K562 (cell line): ENCODE measurements around the gene POLN. TPM values are rescaled to one million over a fixed set of nuclear protein-coding genes. Genes with fewer than 3 reads are reported as not detected.

Experiments used
- ATAC-seq: fragments of 200-7000 bp; cut with Tn5 transposase; 3 replicates; pipeline ENCODE4 v1.9.1; 2020; ENCODE audit warnings: moderate library complexity
- BruUV-seq: library from RNA; stranded (reverse); fragments of 400-500 nt; replicated peaks from 2 replicates; lab custom pipeline; 2021; lab: Mats Ljungman, UMichigan
- CTCF ChIA-PET: fragments of 300-600 bp; formaldehyde crosslinking; extraction: SDS; loops from one replicate; lab custom pipeline; 2021; ENCODE audit warnings: low intra/inter-chr PET ratio; lab: Yijun Ruan, JAX
- POLR2A ChIA-PET: fragments of 300-600, 350-650 bp; sonication (Branson Sonifier 250); formaldehyde crosslinking; extraction: SDS; loops from one replicate; lab custom pipeline; 2021; ENCODE audit warnings: antibody characterized with exemption, inconsistent platforms; lab: Yijun Ruan, JAX
- DNase-seq, 4 experiments: peaks; one replicate each; pipeline versions ENCODE4 v3.0.0 to v3.0.0-alpha.2; 2011 to 2018; ENCODE audit warnings: low spot score in 3 of 4, mixed read lengths in 3 of 4; ENCODE audit errors: extremely low read depth in 1 of 4
- FAIRE-seq: peaks from 2 replicates; lab custom pipeline; 2011; peaks lifted over from hg19 to GRCh38; lab: Jason Lieb, UNC
- H2AFZ ChIP-seq: 2 replicates; pipeline ENCODE4 v1.6.0; 2011; ENCODE audit warnings: low read depth, low read length, control low read depth, inconsistent platforms
- H3K27ac ChIP-seq: fragments of 200-600 bp; 3 replicates; pipeline ENCODE4 v1.8.0; 2011; ENCODE audit warnings: low read depth, mild to moderate bottlenecking, control low read depth, inconsistent platforms, low read length, moderate library complexity, mixed read lengths; ENCODE audit errors: extremely low read depth
- H3K27me3 ChIP-seq, 2 experiments: fragments of 300-600 bp in 1 of 2; 2 replicates in 1 of 2; 3 replicates in 1 of 2; pipeline versions ENCODE4 v1.6.0 to v1.8.0; 2011; ENCODE audit warnings: inconsistent platforms in 2 of 2, low read length in 2 of 2, mild to moderate bottlenecking in 1 of 2, mixed read lengths in 1 of 2, moderate library complexity in 1 of 2; ENCODE audit not compliant: control insufficient read depth in 2 of 2, insufficient read depth in 2 of 2
- H3K36me3 ChIP-seq: fragments of 300-600 bp; 3 replicates; pipeline ENCODE4 v1.8.0; 2011; ENCODE audit warnings: mild to moderate bottlenecking, low read length, inconsistent platforms; ENCODE audit not compliant: control insufficient read depth, insufficient read depth
- H3K4me1 ChIP-seq, 2 experiments: fragments of 200-600 bp in 1 of 2; replicated peaks in 1 of 2; 2 replicates in 1 of 2; 3 replicates in 1 of 2; pipeline versions ENCODE4 v1.5.1 to v1.8.0; 2011; ENCODE audit warnings: inconsistent platforms in 2 of 2, low read length in 2 of 2, mild to moderate bottlenecking in 1 of 2, mixed read lengths in 1 of 2, moderate library complexity in 1 of 2; ENCODE audit not compliant: control insufficient read depth in 2 of 2, insufficient read depth in 2 of 2
- H3K4me2 ChIP-seq: 2 replicates; pipeline ENCODE4 v1.6.1; 2011; ENCODE audit warnings: low read length, control low read depth, inconsistent platforms, mixed read lengths; ENCODE audit not compliant: insufficient read depth
- H3K4me3 ChIP-seq: fragments of 200-600 bp; sonication (generic), shearing (Covaris generic); 2 replicates; pipeline ENCODE4 v1.5.1; 2016; ENCODE audit warnings: control low read depth, inconsistent platforms
- H3K79me2 ChIP-seq: fragments of 200-600 bp; 3 replicates; pipeline ENCODE4 v1.8.0; 2011; ENCODE audit warnings: low read length, inconsistent platforms; ENCODE audit not compliant: control insufficient read depth, insufficient read depth
- H3K9ac ChIP-seq, 2 experiments: 2 replicates each; pipeline versions ENCODE4 v1.6.0 to v1.6.1; 2011; ENCODE audit warnings: low read depth in 2 of 2, low read length in 2 of 2, control low read depth in 1 of 2, inconsistent platforms in 1 of 2, mild to moderate bottlenecking in 1 of 2, mixed read lengths in 1 of 2; ENCODE audit not compliant: insufficient read depth in 1 of 2
- H3K9me1 ChIP-seq: one replicate; pipeline ENCODE4 v1.6.0; 2011; ENCODE audit warnings: inconsistent platforms, mild to moderate bottlenecking, low read length, moderate library complexity; ENCODE audit not compliant: control insufficient read depth, insufficient read depth
- H3K9me3 ChIP-seq: replicated peaks from 2 replicates; pipeline ENCODE4 v1.5.1; 2011; ENCODE audit warnings: low read depth, low read length, inconsistent platforms; ENCODE audit not compliant: control insufficient read depth, insufficient read depth
- H4K20me1 ChIP-seq: replicated peaks from 2 replicates; pipeline ENCODE4 v1.6.1; 2011; ENCODE audit warnings: low read length, inconsistent platforms, mixed read lengths; ENCODE audit not compliant: control insufficient read depth, insufficient read depth
- CEBPG ChIP-seq, 3 experiments: fragments of 200-800 bp in 1 of 3; sonication (Bioruptor generic) in 1 of 3; sonication (generic) in 1 of 3; formaldehyde crosslinking in 1 of 3; IDR thresholded peaks in 2 of 3; conservative IDR thresholded peaks in 1 of 3; 2 replicates each; pipeline versions ENCODE4 v1.6.1 to v1.8.0; 2016 to 2022; ENCODE audit warnings: missing compliant biosample characterization in 2 of 3, missing genetic modification characterization in 2 of 3, mild to moderate bottlenecking in 1 of 3, missing genetic modification reagents in 1 of 3
- DMBX1 ChIP-seq: fragments of 250-450 bp; sonication (Bioruptor Pico); IDR thresholded peaks from 2 replicates; pipeline ENCODE4 v1.8.0; 2022; ENCODE audit warnings: inconsistent platforms, mild to moderate bottlenecking, moderate library complexity, borderline replicate concordance
- NFIC ChIP-seq: fragments of 450-650 bp; IDR thresholded peaks from 2 replicates; pipeline ENCODE4 v1.6.1; 2017; ENCODE audit warnings: mild to moderate bottlenecking, inconsistent platforms
- ZNF431 ChIP-seq: sonication (generic); formaldehyde crosslinking; IDR thresholded peaks from 2 replicates; pipeline ENCODE4 v1.8.0; 2022; ENCODE audit warnings: mild to moderate bottlenecking, missing genetic modification reagents
- WGBS: fragments of 100-300 bp; shearing (Covaris generic); methylation state at CpG from one replicate; pipeline ENCODE4 v1.1.6; 2016; ENCODE audit warnings: low coverage, mixed read lengths; ENCODE audit not compliant: insufficient coverage; ENCODE audit errors: missing lambda C conversion rate; 5-methylcytosine and 5-hydroxymethylcytosine counted together
- in situ Hi-C: fragments of 300-500 bp; cut with MboI; formaldehyde crosslinking; loops from 4 replicates; pipeline ENCODE4 v1.15.0; 2018; ENCODE audit warnings: inconsistent platforms, mixed read lengths
- intact Hi-C: fragments of 100-400 bp; cut with micrococcal nuclease; formaldehyde crosslinking; loops from 2 replicates; pipeline ENCODE4 v1.14.2; 2022
- polyA plus RNA-seq, 8 experiments: library from polyadenylated mRNA; depleted of rRNA in 4 of 8; stranded (reverse) in 5 of 8; unstranded in 3 of 8; fragments of >200 nt; fragmentation: Nextera tagmentation in 2 of 8; fragmentation: Illumina TruSeq in 1 of 8; extraction: Ambion mirVana in 2 of 8; extraction: Trizol in 1 of 8; gene quantifications; 2 replicates each; pipeline versions ENCODE4 v1.2.1 to v1.2.3, GENCODE V29; 2011 to 2014; ENCODE audit warnings: inconsistent platforms in 1 of 8, missing spikeins in 1 of 8
- total RNA-seq, 7 experiments: library from RNA; depleted of rRNA in 6 of 7; stranded (reverse); fragments of >200 nt in 6 of 7; fragmentation: Illumina TruSeq in 2 of 7; extraction: Trizol in 2 of 7; gene quantifications; 2 replicates each; pipeline versions ENCODE4 v1.2.1 to v1.2.3, GENCODE V29; 2011 to 2021; ENCODE audit warnings: low replicate concordance in 1 of 7
- TF ChIP-seq, protein P1 (sequence below): fragments of 250-450 bp; sonication (Bioruptor Pico); IDR thresholded peaks from 2 replicates; pipeline ENCODE4 v1.9.0; 2021; ENCODE audit warnings: mild to moderate bottlenecking
- TF ChIP-seq, protein P2 (sequence below): fragments of 250-450 bp; sonication (Bioruptor Pico); IDR thresholded peaks from 2 replicates; pipeline ENCODE4 v1.5.0; 2021

The POLN gene
- total and polyA plus RNA-seq, 9 of the 15 experiments (the other 6 are each of a cell fraction or from before 2014, with no cell fraction given) = 0.08 to 0.91 (median 0.32) TPM

DNA sequence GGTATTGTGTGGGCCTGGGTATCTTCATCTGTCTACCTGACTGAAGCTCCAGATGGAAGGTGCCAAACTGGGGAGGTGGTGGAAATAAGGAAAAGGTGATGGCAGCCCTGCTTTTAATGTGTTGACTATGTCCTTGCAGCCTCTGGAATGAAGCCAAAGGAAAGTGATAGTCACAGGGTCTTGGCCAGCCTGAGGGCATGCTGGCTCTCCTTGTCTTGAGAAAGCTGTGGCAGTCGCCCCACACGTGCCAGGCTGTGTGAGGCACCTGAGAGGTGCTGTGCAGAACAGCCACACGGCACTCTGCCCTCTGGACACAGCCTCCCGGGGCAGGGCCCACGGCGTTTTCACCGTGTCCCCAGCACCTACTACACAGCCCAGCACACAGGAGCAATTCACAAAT lies 105.2 kb downstream of the POLN start:
- Histone ChIP-seq H3K79me2 (no peaks in the 10 kb centered on the region), H3K4me2 (no peak overlapping the region), H3K4me3 (no peak overlapping the region), H3K27ac (no peak overlapping the region), H4K20me1 (no peaks in the 10 kb centered on the region), H3K9ac (no peak overlapping the region), H2AFZ (no peak overlapping the region), H3K9me1 (no peaks in the 10 kb centered on the region)
- FAIRE-seq = no peak
- CTCF ChIA-PET = no interaction called here
- no peak for DNase-seq
- ATAC-seq = no peak
- TF ChIP-seq DMBX1 = no peak
- TF ChIP-seq CEBPG (CRISPR knock-in tag; IDR thresholded peaks at IDR 0.05) = no peak
- no peak for TF ChIP-seq CEBPG (tag; conservative IDR thresholded peaks at IDR 0.05 in 1 of 2, IDR thresholded peaks at IDR 0.05 in 1 of 2)
- peak; percentile 29; the same call in 1 of the 2 replicates for TF ChIP-seq NFIC
- TF ChIP-seq, protein P1, sequence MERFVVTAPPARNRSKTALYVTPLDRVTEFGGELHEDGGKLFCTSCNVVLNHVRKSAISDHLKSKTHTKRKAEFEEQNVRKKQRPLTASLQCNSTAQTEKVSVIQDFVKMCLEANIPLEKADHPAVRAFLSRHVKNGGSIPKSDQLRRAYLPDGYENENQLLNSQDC (CRISPR knock-in tag) = no peak
- TF ChIP-seq, protein P2, sequence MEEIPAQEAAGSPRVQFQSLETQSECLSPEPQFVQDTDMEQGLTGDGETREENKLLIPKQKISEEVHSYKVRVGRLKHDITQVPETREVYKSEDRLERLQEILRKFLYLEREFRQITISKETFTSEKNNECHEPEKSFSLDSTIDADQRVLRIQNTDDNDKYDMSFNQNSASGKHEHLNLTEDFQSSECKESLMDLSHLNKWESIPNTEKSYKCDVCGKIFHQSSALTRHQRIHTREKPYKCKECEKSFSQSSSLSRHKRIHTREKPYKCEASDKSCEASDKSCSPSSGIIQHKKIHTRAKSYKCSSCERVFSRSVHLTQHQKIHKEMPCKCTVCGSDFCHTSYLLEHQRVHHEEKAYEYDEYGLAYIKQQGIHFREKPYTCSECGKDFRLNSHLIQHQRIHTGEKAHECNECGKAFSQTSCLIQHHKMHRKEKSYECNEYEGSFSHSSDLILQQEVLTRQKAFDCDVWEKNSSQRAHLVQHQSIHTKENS (CRISPR knock-in tag) = no peak
- TF ChIP-seq ZNF431 (CRISPR knock-in tag) = no peak
- TF ChIP-seq, all 486 proteins: peak for 1
- intact Hi-C loops (no loop called here), in situ Hi-C loops (no loop called here)
- BruUV-seq = no TSS peak
- Histone ChIP-seq H3K4me1 (peaks cover 0 to 4% of the 10 kb centered on the region in 2 experiments; a peak in 4 of 5 replicates), H3K27me3 (peaks cover 11 to 55% of the 10 kb centered on the region in 2 experiments), H3K36me3 (no peaks in the 10 kb centered on the region), H3K9me3 (peaks cover 5% of the 10 kb centered on the region)
- 2% methylated on average over 7 of the region's 7 CpGs for WGBS
- POLR2A ChIA-PET = no interaction called here
